C4-2B (cell line): Measurements from ENCODE around the gene BEX3.

Experiments
- ZFX ChIP-seq: fragments of 450-650 bp; IDR thresholded peaks from 2 replicates; pipeline ENCODE4 v1.6.1; 2017
- TF ChIP-seq, protein P1 (sequence below): fragments of 450-650 bp; conservative IDR thresholded peaks from 2 replicates; pipeline ENCODE4 v1.5.1; 2017; ENCODE audit warnings: mild to moderate bottlenecking

DNA sequence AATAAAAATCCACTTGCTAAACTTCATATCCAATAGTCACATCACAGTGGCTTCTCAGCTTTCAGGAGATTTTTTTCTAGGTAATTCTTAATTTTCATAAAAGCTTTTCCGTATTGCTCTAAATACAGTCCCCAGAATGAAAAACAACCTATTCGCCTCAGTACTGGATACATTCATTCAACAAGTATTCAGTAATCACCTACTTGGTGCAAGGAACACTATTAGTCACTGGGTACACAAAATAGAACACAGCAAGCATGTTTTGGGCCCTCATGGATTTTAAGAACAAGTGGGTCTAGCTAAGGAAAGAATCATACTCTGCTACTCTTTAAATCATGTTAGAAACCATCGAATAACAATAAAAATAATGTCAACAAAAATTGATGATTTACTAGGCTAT is 2.8 kb upstream of the BEX3 start:
- TF ChIP-seq, protein P1, sequence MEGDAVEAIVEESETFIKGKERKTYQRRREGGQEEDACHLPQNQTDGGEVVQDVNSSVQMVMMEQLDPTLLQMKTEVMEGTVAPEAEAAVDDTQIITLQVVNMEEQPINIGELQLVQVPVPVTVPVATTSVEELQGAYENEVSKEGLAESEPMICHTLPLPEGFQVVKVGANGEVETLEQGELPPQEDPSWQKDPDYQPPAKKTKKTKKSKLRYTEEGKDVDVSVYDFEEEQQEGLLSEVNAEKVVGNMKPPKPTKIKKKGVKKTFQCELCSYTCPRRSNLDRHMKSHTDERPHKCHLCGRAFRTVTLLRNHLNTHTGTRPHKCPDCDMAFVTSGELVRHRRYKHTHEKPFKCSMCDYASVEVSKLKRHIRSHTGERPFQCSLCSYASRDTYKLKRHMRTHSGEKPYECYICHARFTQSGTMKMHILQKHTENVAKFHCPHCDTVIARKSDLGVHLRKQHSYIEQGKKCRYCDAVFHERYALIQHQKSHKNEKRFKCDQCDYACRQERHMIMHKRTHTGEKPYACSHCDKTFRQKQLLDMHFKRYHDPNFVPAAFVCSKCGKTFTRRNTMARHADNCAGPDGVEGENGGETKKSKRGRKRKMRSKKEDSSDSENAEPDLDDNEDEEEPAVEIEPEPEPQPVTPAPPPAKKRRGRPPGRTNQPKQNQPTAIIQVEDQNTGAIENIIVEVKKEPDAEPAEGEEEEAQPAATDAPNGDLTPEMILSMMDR: no peak
- no peak for TF ChIP-seq ZFX
